ENCODE measurements around the gene ZNF345.

Gene ZNF345

DNA sequence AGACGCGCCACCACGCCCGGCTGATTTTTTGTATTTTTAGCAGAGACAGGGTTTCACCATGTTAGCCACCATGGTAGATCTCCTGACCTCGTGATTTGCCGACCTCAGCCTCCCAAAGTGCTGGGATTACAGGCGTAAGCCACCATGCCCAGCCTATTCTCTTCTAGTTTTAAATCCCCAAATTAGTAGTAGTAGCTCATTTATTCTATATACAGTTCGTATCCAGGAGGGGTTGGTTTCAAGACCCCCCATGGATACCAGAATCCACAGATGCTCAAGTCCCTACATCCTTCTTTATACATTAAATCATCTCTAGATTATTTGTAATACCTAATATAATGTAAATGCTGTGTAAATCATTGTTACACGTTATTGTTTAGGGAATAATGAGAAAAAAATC, 67.4 kb downstream of the ZNF345 start:
- DNase-seq, result no peak
